ENCODE measurements around the gene PPP6R2. TPM values are rescaled to one million over a fixed set of nuclear protein-coding genes. Genes with fewer than 3 reads are reported as not detected.

Gene PPP6R2
- total and polyA plus RNA-seq, 11 donors, result 29.6 to 68.1 (median 41.5) TPM

DNA sequence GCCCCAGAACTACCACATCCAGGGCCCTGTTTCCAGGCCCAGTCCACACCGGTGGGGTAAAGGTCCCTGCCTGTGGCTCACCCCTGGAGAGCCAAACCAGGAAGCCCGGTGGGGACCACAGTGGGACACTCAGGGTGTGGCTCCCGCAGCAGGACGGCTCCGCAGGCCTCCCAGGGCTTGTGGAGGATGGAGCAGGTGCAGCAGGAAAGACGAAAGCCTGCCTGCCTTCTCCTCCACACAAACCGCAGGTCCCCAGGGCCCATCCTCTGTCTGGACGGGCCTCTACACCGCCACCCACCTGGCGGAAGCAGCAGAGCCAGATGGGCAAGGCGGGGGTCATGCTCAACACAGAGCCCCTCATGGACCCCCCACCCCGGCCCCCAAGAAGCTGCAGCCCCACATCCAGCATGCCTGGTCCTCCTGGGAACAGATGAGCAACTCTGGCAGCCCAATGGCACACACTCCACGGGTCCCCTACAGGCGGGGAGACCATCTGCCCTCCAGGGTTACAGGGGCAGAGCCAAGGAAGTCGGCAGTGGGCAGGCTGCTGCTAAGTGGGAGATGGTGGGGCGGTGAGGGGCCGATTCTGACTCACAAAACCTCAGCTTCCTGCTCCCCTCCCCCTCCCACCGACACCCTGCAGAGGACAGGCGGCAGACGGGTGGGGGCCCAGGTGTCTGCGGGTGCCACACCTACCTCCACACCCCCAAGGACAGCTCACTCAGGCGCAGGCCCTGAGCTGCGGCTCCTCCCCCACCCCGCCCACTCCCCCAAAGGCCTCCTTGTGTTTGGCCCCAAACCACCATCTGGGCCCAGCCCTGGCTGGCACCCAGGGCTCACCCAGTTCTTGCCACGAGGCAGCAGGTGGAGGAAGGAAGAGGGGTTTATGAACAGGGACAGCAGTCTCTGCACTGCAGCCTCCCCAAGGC, 126.5 kb downstream of the PPP6R2 start:
- Histone ChIP-seq H3K4me1 (peaks cover 0 to 63% (median 50%) of the 10 kb centered on the region in 12 donors), H3K27ac (peak overlapping the region in 1 of 12 donors; percentile 81), H3K9me3 (no peaks in the 10 kb centered on the region), H3K4me3 (peak overlapping the region in 1 of 12 donors; percentile 36), H3K36me3 (peaks cover 0 to 36% (median 31%) of the 10 kb centered on the region in 9 donors), H3K27me3 (no peaks in the 10 kb centered on the region)
- intact Hi-C loops (cut with DNase I), result loop anchor here in 1 of 10 donors (10.0 kb wide), 1 partner anchor 245 kb away; no protein-coding TSS in a partner anchor
- 52 to 70% (median 62%) methylated on average over 12 to 25 of the region's 25 CpGs for WGBS, 4 donors
- TF ChIP-seq POLR2A (IDR thresholded peaks at IDR 0.05), result no peak
- peak in 2 of 5 donors; percentile 58 to 88 for DNase-seq
- ATAC-seq, result peak in 2 of 4 donors; percentile 8 to 9

DNA sequence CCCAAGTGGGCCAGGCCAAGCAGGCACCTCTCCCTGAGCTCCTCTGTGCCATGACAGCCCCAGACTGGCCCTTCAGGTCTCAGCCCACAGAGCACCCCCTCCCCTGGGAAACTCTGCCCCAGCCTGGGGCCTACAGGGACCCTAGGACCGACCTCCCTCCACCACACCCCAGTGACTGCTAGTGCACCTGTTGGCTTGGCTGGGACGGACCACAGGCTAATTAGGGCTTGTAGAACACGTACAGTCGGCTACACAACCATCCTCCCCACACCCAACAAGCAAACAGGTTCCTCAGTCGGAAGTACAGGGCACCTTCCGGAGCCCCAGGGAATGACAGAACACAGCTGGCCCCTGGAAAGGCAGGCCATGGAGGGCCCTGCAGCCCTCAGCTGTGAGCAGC, 127.4 kb downstream of the PPP6R2 start:
- H3K27ac ChIP-seq, result peak overlapping the region in 1 of 12 donors; percentile 81
- TF ChIP-seq, protein P1, sequence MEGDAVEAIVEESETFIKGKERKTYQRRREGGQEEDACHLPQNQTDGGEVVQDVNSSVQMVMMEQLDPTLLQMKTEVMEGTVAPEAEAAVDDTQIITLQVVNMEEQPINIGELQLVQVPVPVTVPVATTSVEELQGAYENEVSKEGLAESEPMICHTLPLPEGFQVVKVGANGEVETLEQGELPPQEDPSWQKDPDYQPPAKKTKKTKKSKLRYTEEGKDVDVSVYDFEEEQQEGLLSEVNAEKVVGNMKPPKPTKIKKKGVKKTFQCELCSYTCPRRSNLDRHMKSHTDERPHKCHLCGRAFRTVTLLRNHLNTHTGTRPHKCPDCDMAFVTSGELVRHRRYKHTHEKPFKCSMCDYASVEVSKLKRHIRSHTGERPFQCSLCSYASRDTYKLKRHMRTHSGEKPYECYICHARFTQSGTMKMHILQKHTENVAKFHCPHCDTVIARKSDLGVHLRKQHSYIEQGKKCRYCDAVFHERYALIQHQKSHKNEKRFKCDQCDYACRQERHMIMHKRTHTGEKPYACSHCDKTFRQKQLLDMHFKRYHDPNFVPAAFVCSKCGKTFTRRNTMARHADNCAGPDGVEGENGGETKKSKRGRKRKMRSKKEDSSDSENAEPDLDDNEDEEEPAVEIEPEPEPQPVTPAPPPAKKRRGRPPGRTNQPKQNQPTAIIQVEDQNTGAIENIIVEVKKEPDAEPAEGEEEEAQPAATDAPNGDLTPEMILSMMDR (IDR thresholded peaks at IDR 0.05), result no peak
- no peak for TF ChIP-seq POLR2A (IDR thresholded peaks at IDR 0.05)
- no peaks in the 10 kb centered on the region for H3K27me3 ChIP-seq
- peak overlapping the region in 1 of 12 donors; percentile 8 for H3K4me3 ChIP-seq
- no peaks in the 10 kb centered on the region for H3K9me3 ChIP-seq
- 69 to 100% (median 79%) methylated on average over 2 to 6 of the region's 6 CpGs for WGBS, 4 donors
- no peak for DNase-seq
- ATAC-seq, result no peak
- intact Hi-C loops (cut with DNase I), result no loop called here
- peaks cover 0 to 67% (median 53%) of the 10 kb centered on the region in 12 donors for H3K4me1 ChIP-seq
- H3K36me3 ChIP-seq, result peaks cover 0 to 27% (median 23%) of the 10 kb centered on the region in 9 donors

DNA sequence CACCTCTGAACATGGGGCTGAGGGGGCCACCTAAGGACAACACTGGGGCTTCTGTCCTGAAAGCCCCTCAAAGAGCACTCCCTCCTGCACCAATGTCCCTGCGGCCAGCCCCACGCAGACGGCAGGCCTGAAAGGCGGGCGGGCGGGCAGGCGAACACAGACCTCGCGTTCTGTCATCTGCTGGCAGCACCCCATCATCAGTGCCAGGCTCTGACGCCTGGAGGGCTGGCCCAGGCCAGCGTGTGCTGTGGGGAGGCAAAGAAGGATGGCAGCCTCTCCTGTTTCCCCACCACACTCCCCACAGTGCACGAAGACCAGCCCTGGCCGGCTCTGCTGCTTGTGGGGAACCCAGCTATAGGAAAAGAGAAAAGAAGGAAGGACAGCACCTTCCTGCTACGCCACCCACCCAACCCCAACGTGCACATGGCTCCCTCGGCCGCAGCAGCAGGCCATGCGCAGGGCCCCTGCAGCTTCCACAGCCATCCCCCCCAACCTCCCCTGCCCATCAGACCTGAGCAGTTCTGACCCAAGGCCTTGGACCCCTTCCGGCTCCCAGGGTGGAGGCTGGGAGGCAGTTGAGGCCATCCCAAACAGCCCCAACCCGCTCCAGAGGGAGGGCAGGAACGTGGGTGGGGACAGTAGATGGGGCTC, 128.2 kb downstream of the PPP6R2 start:
- no peaks in the 10 kb centered on the region for H3K9me3 ChIP-seq
- ATAC-seq (no peak), DNase-seq (no peak)
- peak overlapping the region in 1 of 12 donors; percentile 81 for H3K27ac ChIP-seq
- peaks cover 0 to 19% (median 15%) of the 10 kb centered on the region in 9 donors for H3K36me3 ChIP-seq
- no peaks in the 10 kb centered on the region for H3K27me3 ChIP-seq
- H3K4me3 ChIP-seq, result no peak overlapping the region
- 84 to 87% (median 86%) methylated on average over 14 to 21 of the region's 21 CpGs for WGBS, 4 donors
- peaks cover 0 to 68% (median 55%) of the 10 kb centered on the region in 12 donors for H3K4me1 ChIP-seq
- intact Hi-C loops (cut with DNase I), result no loop called here
- TF ChIP-seq, protein P1 (IDR thresholded peaks at IDR 0.05), result no peak
- no peak for TF ChIP-seq POLR2A (IDR thresholded peaks at IDR 0.05)

DNA sequence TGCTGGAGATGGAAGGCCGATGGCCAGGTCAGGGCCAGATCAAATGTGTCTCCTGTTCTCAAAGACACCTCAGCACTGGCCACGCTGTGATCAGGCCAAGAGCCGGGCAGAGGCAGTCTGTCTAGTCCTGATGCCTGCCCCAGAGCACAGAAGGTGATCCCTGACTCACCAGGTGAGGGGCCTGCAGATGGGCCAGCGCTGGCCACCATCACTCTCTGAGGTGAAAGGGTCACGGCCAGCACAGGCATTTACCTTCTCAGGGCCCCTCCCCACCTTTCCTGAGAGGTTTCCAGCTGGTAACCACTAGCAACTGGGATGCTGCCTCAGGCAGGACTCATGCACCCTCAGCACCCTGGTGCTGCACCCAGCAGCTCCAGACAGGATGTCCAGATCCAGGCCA, 128.8 kb downstream of the PPP6R2 start:
- intact Hi-C loops (cut with DNase I), result no loop called here
- no peaks in the 10 kb centered on the region for H3K9me3 ChIP-seq
- peaks cover 0 to 68% (median 55%) of the 10 kb centered on the region in 12 donors for H3K4me1 ChIP-seq
- 76 to 100% (median 83%) methylated on average over 1 to 5 of the region's 5 CpGs for WGBS, 4 donors
- H3K27ac ChIP-seq, result no peak overlapping the region
- no peak for ATAC-seq
- H3K4me3 ChIP-seq, result no peak overlapping the region
- DNase-seq, result no peak
- TF ChIP-seq POLR2A (IDR thresholded peaks at IDR 0.05), result no peak
- TF ChIP-seq, protein P1 (IDR thresholded peaks at IDR 0.05), result no peak
- H3K27me3 ChIP-seq, result no peaks in the 10 kb centered on the region
- H3K36me3 ChIP-seq, result peaks cover 0 to 13% (median 8%) of the 10 kb centered on the region in 9 donors
